Fibroblast of skin of left biceps (primary cell): ENCODE measurements around the gene NSUN3.
A peak's percentile ranks its signal among the peaks of the same experiment; 100 is the strongest.
"Not testable (repeated sequence)": the region's sequence is repeated elsewhere in the genome, so short reads cannot be mapped to it uniquely, and the experiment has no call there.

ENCODE experiments used
- DNase-seq, 2 experiments: peaks; one replicate each; pipeline ENCODE4 v3.0.0-alpha.2; 2013; ENCODE audit warnings: low read depth in 2 of 2

The NSUN3 gene

GRCh38 chr3:94066506-94067500 lies 3.9 kb downstream of the NSUN3 start:
- no peak for DNase-seq

DNA sequence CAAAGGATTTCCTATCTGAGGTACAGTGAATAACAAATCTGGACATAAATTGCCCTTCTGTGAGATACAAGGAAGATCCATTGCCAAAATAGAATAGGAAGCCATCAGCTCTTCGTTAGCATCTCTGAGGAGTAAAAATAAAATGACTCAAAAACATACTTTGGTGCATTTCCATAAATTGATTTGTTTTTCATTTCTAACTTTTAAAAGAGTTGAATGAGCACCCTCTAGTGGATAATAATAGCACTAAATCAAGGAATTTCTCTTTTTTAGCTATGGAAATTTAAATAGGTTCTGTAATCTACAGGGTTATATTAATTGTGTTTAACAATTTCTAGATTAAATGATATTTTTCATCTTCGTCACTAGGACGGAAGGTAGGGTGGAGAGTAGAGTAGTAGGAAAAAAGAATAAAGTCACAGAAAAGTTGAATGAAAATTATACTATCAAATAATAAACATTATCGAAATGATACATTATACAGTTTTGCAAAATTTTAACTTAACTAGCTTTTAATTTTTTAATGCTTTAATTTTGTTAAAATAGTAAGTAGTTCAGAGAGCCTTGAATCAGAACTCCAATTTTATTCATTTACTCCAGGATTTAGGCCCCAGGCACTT lies 6.4 kb downstream of the NSUN3 start:
- DNase-seq, result no peak

GRCh38 chr3:94070341-94070911 lies 7.6 kb downstream of the NSUN3 start:
- no peak for DNase-seq

DNA sequence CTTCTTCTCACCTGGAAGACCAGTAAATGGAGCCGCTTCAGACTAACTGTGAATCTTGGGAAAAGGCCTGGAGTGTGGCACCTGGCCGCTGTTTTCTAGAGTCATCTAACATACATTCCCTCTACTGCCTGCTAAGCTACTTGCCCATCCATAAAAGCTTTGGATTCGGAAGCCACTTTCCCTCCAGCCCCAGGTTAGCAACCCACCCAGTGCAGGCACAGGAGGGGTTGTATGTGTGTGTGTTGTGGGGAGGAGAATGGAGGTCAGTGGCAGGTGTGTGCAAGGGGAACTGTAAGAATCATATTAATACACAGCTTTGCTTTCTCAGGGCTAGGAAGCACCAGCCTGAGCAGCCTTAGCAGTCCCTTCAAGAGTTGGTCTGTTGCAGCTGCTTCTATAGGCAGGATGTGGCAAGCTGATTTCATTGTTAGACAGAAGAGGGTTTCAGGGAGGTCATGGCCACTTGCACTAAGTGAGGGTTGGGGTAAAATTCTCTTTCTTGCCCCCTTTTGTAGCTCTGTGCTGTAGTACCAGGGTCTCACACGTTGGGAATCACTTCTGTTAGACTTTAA lies 8.9 kb downstream of the NSUN3 start:
- DNase-seq, result no peak

DNA sequence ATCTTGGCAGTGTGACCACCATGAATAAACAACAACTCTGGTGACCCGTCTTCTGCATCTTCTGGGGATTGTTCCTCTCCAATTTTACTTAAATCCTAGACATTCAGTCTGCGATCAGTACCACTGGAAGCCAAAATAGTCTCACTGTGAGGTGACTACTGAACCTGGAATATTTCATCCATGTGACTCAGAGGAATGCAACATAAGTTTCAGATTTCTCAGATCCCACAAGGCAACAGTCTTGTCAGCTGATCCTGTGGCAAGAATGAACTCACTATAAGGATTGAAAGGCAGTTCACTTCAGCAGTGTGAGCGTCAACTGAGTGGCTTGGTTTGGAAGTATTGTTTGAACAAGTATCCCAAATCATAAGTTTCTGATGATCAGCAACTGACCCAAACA lies 13.2 kb downstream of the NSUN3 start:
- no peak for DNase-seq

DNA sequence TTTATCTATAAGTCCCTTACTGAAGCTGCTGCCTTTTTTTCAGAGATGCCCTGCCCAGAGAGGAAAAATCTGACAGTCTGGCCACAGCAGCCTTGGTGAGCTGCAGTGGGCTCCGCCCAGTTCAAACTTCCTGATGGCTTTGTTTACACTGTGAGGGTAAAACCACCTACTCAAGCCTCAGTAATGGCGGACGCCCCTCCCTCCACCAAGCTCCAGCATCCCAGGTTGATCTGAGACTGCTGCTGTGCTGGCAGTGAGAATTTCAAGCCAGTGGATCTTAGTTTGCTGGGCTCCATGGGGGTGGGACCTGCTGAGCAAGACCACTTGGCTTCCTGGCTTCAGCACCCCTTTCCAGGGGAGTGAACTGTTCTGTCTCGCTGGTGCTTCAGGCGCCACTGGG lies 17.7 kb downstream of the NSUN3 start:
- DNase-seq, result not testable (repeated sequence)

DNA sequence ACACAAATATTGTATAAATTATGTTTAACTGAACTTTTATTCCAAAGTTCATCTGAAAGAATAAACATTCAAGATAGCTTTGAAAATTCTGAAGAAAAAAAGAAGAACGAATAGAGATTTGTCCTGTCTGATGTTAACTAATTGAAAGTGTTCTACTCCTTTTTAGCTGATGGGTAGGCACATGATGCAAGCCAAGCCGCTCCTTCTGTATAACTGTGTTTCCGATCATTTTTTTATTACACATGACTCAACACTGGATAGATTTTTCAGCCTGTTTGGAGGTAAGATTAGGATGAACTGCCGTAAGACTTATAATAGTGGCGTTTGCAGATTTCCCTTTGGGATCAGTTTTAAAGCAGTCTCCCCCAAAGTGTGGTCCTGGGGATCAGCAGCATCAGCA lies 19.0 kb downstream of the NSUN3 start:
- DNase-seq, result no peak

DNA sequence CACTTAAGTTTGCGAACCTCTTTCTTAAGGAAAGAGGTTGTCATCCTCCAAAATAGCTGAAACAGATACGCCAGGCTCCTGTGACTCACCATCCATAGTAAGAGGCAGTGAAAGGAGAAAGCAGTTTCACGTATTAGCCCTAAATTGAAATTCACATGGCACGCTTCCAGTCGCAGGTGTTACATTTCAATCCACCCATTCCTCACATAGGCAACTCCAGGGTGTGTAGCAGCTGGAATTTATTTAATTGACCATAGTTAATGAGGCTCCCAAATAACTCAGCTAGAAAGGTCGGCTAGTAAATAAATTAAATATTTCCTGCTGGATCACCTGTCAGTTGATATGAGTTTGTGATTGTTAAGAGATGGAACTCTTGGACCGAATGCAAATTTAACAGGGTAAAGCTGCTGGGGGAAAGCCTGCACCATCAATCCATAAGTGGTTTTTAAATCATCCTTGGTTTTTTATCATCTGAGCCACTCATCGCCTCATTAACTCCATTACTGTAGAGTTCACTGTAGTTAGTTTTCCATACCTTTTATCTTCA lies 19.6 kb downstream of the NSUN3 start:
- no peak for DNase-seq

DNA sequence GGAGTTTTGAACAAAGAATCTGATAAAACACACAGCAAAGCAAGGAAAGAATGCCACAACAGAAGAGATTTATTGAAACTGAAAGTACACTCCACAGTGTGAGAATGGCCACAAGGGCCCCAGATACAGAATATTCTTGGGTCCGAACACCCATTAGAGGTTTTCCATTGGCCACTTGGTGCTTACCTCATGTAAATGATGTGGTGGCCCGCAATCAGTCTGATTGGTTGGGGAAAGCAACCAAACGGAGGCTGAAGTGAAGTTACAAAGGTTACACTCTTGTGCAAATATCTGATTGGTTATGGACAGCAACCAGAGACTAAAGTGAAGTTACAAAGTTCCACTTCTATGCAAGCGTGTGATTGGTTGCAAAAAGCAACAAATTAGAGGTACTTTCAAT lies 20.4 kb downstream of the NSUN3 start:
- DNase-seq, result no peak

- DNase-seq, result no peak
These were observed 26.3 kb downstream of the NSUN3 start for GRCh38 chr3:94089126-94089525.

DNA sequence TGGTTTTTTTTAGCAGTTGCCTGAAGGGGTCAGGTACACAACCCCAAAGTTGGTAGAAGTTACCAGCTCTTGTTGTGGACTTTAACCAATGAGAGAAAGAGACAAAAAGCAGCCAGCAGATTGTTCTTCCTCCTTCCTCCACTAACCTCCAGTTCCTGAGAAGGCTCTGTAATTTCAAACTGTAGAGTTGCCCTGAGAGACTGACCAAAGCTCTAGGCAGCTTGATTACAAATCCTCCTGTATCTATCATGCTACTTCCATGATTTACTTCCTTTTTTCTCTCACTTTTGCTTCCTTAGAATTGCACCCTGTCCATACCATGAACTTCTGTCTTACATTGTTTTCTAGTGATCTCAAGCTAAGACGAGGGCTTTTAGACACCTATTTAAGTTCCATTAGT lies 29.2 kb downstream of the NSUN3 start:
- DNase-seq, result no peak

DNA sequence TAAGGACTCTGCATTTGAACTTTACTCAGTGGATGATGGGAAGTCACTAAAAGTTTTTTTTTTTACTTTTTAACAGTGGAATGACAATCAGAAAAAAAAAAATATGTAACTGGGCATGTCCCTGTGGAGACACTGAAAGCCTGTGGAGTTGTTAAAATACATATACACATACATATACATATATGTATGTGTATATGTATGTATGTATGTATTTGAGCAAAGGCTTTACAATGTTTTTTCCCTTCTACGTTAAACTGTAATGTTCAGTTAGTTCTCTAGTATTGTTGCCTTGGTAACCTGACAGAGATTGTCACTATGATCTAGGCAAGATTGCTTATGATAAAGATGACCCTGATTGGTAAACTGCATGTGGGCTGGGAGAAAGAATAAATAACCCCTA lies 30.3 kb downstream of the NSUN3 start:
- no peak for DNase-seq

DNA sequence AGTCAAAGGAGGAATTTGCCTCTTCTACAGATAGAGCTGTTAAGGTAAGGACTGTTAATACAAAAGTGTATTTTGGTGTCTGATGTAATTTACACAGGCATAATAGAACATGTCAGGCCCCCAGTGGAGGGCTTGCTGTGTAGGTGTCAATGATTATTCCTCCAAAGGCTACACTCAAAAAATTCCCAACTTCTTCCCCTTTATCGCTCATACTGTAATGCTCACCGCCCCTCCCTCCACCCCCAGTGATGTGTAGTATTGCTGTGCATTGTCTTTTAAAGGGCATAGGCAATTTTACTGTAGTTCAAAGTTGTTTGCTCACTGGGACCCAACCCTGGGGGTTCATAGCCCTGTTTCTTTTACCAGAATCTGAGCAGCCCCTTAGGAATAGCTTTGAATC lies 32.2 kb downstream of the NSUN3 start:
- DNase-seq, result no peak

- no peak for DNase-seq
These were observed 35.6 kb downstream of the NSUN3 start for GRCh38 chr3:94098452-94098851.

- DNase-seq, result no peak
These were observed 36.5 kb downstream of the NSUN3 start for GRCh38 chr3:94099311-94099710.

- DNase-seq, result no peak
These were observed 39.0 kb downstream of the NSUN3 start for GRCh38 chr3:94101860-94102259.

DNA sequence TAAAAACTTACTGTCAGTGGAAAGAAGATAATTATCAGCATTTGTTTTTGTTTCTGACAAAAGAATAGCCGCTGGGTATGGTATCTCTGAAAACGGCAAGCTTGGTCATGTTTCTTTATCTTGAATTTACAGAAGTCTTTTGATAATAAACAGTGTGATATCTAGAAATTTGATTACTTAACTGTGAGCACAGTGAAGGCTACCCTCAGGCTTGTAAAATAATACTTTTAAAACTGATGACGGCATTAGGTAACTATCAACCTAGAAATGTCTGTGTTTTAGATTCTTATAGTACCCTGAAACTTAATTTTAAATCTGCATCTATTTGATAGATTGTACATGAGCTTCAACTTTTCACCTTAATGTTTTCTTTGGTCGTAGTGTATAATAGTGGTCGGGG lies 43.4 kb downstream of the NSUN3 start:
- DNase-seq, result no peak

- not testable (repeated sequence) for DNase-seq
These were observed 47.4 kb downstream of the NSUN3 start for GRCh38 chr3:94110232-94110631.

GRCh38 chr3:94110854-94111253 lies 48.0 kb downstream of the NSUN3 start:
- no peak for DNase-seq

DNA sequence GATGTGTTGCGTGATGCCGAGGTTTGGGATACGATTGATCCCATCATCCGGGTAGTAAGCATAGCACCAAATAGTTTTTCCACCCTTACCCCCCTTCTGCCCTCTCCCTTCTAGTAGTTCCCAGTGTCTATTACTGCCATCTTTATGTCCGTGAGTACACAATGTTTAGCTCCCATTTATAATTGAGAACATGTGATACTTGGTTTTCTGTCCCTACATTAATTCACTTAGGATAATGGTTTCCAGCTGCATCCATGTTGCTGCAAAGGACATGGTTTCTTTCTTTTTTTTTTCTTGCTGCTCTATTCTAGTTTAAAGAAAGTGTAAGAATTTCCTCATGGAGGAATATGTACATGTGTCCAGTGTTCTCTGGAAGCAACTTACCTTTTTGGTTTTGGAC lies 51.8 kb downstream of the NSUN3 start:
- peak; percentile 25 to 33 for DNase-seq

GRCh38 chr3:94115482-94115881 lies 52.6 kb downstream of the NSUN3 start:
- DNase-seq, result no peak

GRCh38 chr3:94117729-94118128 lies 54.9 kb downstream of the NSUN3 start:
- no peak for DNase-seq
